ENCODE data around the gene FAM124A. TPM values are rescaled to one million over a fixed set of nuclear protein-coding genes. Genes with fewer than 3 reads are reported as not detected.

FAM124A gene
- total RNA-seq, 1 experiment from 2014 or later = 3.1 TPM

DNA sequence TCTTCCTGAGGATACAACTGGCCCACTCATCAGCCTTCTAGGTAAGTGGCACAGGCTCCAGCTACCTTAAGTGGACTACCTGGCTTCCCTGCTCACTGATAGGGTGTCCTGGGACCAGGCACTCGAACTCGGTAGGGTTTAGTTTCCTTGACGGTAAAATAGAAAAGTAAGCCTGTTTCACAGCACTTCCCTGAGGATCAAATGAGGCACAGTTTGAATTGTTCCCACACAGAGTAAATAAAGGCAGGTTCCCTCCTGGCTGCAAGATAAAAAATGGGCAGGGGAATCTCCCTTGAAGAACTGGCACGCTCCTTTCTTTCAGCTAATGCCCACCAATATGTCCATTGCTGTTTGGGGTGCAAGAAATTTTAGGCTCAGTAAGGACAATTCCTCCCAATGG lies 1.1 kb upstream of the FAM124A start:
- Histone ChIP-seq H3K79me2 (ENCODE audit: insufficient read depth, low read length) (no peaks in the 10 kb centered on the region), H3K9me3 (ENCODE audit: control insufficient read depth in 1 of 2, insufficient read depth in 1 of 2, low read depth in 1 of 2, low read length in 2 of 2) (no peaks in the 10 kb centered on the region), H3K4me1 (ENCODE audit: control insufficient read depth in 1 of 2, insufficient read depth in 2 of 2, low read length in 2 of 2) (peaks cover 4 to 14% of the 10 kb centered on the region in 2 experiments; a peak in 3 of 4 replicates), H3K9me2 (ENCODE audit: insufficient read depth) (no peaks in the 10 kb centered on the region), H3K4me2 (ENCODE audit: low read length) (peak overlapping the region; percentile 92; the same call in 1 of the 2 replicates), H4K20me1 (ENCODE audit: insufficient read depth) (no peaks in the 10 kb centered on the region), H3K36me3 (ENCODE audit: control insufficient read depth in 1 of 2, insufficient read depth in 2 of 2, low read length in 2 of 2) (no peaks in the 10 kb centered on the region), H2AFZ (ENCODE audit: low read depth, low read length, poor library complexity, severe bottlenecking) (no peak overlapping the region), H3K9ac (ENCODE audit: low read length) (no peak overlapping the region), H3K27ac (ENCODE audit: low read depth, low read length) (no peak overlapping the region), H3K4me3 (replicated peaks in 1 of 2; ENCODE audit: low read depth in 1 of 2, low read length in 2 of 2) (no peak overlapping the region), H3K27me3 (ENCODE audit: insufficient read depth, low read length) (no peaks in the 10 kb centered on the region)
- ChIA-PET RAD21 (ENCODE audit: low non-redundant PET in 1 of 2, low total read pairs in 2 of 2, uncharacterized antibody in 2 of 2, unreplicated experiment in 2 of 2) (no interaction called here), POLR2A (no interaction called here), CTCF (no interaction called here)
- TF ChIP-seq ZNF274 (IDR thresholded peaks at IDR 0.05; ENCODE audit: low read depth, low read length) (no peak), CBX3 (IDR thresholded peaks at IDR 0.05; ENCODE audit: low read depth) (no peak), POLR2A (IDR thresholded peaks at IDR 0.05; ENCODE audit: borderline replicate concordance, extremely low read depth, insufficient read depth, insufficient read length) (no peak), TCF7L2 (IDR thresholded peaks at IDR 0.05; ENCODE audit: borderline replicate concordance, extremely low read depth, insufficient read depth, insufficient read length) (no peak), SRF (IDR thresholded peaks at IDR 0.05; ENCODE audit: low read depth) (no peak), MAX (IDR thresholded peaks at IDR 0.05) (no peak), JUND (IDR thresholded peaks at IDR 0.05) (no peak), YY1 (IDR thresholded peaks at IDR 0.05; ENCODE audit: extremely low read depth, insufficient replicate concordance, low read depth, low read length) (no peak), RAD21 (IDR thresholded peaks at IDR 0.05; ENCODE audit: low read depth) (no peak), EZH2phosphoT487 (IDR thresholded peaks at IDR 0.05; ENCODE audit: borderline replicate concordance) (no peak), CEBPB (IDR thresholded peaks at IDR 0.05; ENCODE audit: low read depth) (no peak), POLR2AphosphoS5 (IDR thresholded peaks at IDR 0.05; ENCODE audit: low read depth, low read length) (no peak), SP1 (IDR thresholded peaks at IDR 0.05; ENCODE audit: low read depth) (no peak), EGR1 (IDR thresholded peaks at IDR 0.05; ENCODE audit: low read depth) (no peak), ZBTB33 (IDR thresholded peaks at IDR 0.05; ENCODE audit: extremely low read depth, insufficient replicate concordance, low read length) (no peak), ZFX (IDR thresholded peaks at IDR 0.05) (no peak), SIN3A (IDR thresholded peaks at IDR 0.05; ENCODE audit: low read depth) (no peak)
- TF ChIP-seq, protein P1, sequence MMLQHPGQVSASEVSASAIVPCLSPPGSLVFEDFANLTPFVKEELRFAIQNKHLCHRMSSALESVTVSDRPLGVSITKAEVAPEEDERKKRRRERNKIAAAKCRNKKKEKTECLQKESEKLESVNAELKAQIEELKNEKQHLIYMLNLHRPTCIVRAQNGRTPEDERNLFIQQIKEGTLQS (IDR thresholded peaks at IDR 0.05) = no peak
- TF ChIP-seq, protein P2, sequence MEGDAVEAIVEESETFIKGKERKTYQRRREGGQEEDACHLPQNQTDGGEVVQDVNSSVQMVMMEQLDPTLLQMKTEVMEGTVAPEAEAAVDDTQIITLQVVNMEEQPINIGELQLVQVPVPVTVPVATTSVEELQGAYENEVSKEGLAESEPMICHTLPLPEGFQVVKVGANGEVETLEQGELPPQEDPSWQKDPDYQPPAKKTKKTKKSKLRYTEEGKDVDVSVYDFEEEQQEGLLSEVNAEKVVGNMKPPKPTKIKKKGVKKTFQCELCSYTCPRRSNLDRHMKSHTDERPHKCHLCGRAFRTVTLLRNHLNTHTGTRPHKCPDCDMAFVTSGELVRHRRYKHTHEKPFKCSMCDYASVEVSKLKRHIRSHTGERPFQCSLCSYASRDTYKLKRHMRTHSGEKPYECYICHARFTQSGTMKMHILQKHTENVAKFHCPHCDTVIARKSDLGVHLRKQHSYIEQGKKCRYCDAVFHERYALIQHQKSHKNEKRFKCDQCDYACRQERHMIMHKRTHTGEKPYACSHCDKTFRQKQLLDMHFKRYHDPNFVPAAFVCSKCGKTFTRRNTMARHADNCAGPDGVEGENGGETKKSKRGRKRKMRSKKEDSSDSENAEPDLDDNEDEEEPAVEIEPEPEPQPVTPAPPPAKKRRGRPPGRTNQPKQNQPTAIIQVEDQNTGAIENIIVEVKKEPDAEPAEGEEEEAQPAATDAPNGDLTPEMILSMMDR (IDR thresholded peaks at IDR 0.05 in 2 of 3, conservative IDR thresholded peaks at IDR 0.05 in 1 of 3; ENCODE audit: borderline replicate concordance in 1 of 3, insufficient read depth in 1 of 3, low read depth in 2 of 3, low read length in 2 of 3) = no peak
- no TSS peak for BruUV-seq (replicated peaks)
- ATAC-seq (no peak), DNase-seq (ENCODE audit: low read depth, low spot score) (no peak)
- intact Hi-C loops (cut with micrococcal nuclease) = loop anchor here (5.0 kb wide), 1 partner anchor 576 kb away; no protein-coding TSS in a partner anchor
